ENCODE data around the gene CPHXL2.

- no peak for TF ChIP-seq CTCF (IDR thresholded peaks at IDR 0.05 in 4 of 5, conservative IDR thresholded peaks at IDR 0.05 in 1 of 5)
- TF ChIP-seq POLR2A (IDR thresholded peaks at IDR 0.05) = no peak
These were observed 25.4 kb upstream of the CPHXL2 start for GRCh38 chr16:75702242-75702641.

Measured in gastrocnemius medialis (tissue), 4 donors.